ENCODE data around the gene SMIM43. TPM values are rescaled to one million over a fixed set of nuclear protein-coding genes. Genes with fewer than 3 reads are reported as not detected.

Gene SMIM43
- total and polyA plus RNA-seq, 4 donors: 0.07 to 18.2 (median 0.16) TPM

GRCh38 chr4:121784401-121784800 lies 19.4 kb upstream of the SMIM43 start:
- DNase-seq (no peak), ATAC-seq (ENCODE audit: insufficient read depth, low FRiP score) (no peak)
- TF ChIP-seq, protein P1, sequence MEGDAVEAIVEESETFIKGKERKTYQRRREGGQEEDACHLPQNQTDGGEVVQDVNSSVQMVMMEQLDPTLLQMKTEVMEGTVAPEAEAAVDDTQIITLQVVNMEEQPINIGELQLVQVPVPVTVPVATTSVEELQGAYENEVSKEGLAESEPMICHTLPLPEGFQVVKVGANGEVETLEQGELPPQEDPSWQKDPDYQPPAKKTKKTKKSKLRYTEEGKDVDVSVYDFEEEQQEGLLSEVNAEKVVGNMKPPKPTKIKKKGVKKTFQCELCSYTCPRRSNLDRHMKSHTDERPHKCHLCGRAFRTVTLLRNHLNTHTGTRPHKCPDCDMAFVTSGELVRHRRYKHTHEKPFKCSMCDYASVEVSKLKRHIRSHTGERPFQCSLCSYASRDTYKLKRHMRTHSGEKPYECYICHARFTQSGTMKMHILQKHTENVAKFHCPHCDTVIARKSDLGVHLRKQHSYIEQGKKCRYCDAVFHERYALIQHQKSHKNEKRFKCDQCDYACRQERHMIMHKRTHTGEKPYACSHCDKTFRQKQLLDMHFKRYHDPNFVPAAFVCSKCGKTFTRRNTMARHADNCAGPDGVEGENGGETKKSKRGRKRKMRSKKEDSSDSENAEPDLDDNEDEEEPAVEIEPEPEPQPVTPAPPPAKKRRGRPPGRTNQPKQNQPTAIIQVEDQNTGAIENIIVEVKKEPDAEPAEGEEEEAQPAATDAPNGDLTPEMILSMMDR (IDR thresholded peaks at IDR 0.05; ENCODE audit: control extremely low read depth, extremely low read depth): no peak
- Histone ChIP-seq H3K27ac (ENCODE audit: low read depth in 1 of 2, low read length in 1 of 2) (no peak overlapping the region), H3K4me1 (ENCODE audit: control insufficient read depth in 5 of 5, insufficient read depth in 5 of 5, low read length in 5 of 5) (peaks cover 0 to 3% (median 0%) of the 10 kb centered on the region in 5 donors), H3K27me3 (ENCODE audit: control insufficient read depth in 3 of 3, insufficient read depth in 3 of 3, low read length in 2 of 3) (no peaks in the 10 kb centered on the region), H3K9me3 (ENCODE audit: control insufficient read depth in 4 of 4, insufficient read depth in 3 of 4, low read length in 3 of 4) (peaks cover 0 to 4% (median 0%) of the 10 kb centered on the region in 4 donors), H3K9ac (ENCODE audit: insufficient read depth in 1 of 2, low read length in 2 of 2) (no peak overlapping the region), H3K4me3 (no peak overlapping the region), H3K36me3 (ENCODE audit: control insufficient read depth in 4 of 4, insufficient read depth in 4 of 4, low read length in 4 of 4) (no peaks in the 10 kb centered on the region)
- WGBS, 2 donors: 43 to 47% methylated on average over 1 of the region's 1 CpG

DNA sequence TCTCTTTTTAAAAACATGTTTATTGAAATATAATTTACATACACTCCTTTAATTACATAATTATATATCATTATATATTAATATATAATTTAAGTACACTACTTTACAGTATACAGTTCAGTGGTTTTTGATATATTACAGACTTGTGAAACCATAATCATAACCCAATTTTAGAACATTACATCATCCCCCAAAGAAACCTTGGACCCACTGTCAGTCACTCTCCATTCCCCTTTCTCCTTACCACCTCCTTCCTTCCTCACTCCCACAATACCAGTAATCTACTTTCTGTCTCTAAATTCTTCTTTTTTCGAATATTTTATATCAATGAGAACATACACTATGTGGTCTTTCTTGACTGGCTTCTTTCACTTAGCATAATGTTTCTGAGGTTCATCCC lies 18.2 kb upstream of the SMIM43 start:
- no peak overlapping the region for H3K4me3 ChIP-seq
- no peak for ATAC-seq (ENCODE audit: insufficient read depth, low FRiP score)
- H3K27ac ChIP-seq (ENCODE audit: low read depth in 1 of 2, low read length in 1 of 2): no peak overlapping the region
- H3K9me3 ChIP-seq (ENCODE audit: control insufficient read depth in 4 of 4, insufficient read depth in 3 of 4, low read length in 3 of 4): peaks cover 0 to 4% (median 0%) of the 10 kb centered on the region in 4 donors
- no peaks in the 10 kb centered on the region for H3K36me3 ChIP-seq (ENCODE audit: control insufficient read depth in 4 of 4, insufficient read depth in 4 of 4, low read length in 4 of 4)
- no peaks in the 10 kb centered on the region for H3K27me3 ChIP-seq (ENCODE audit: control insufficient read depth in 3 of 3, insufficient read depth in 3 of 3, low read length in 2 of 3)
- H3K9ac ChIP-seq (ENCODE audit: insufficient read depth in 1 of 2, low read length in 2 of 2): no peak overlapping the region
- peaks cover 0 to 4% (median under 1%) of the 10 kb centered on the region in 5 donors for H3K4me1 ChIP-seq (ENCODE audit: control insufficient read depth in 5 of 5, insufficient read depth in 5 of 5, low read length in 5 of 5)
- WGBS, 2 donors: 79 to 89% methylated on average over 1 of the region's 1 CpG
- TF ChIP-seq, protein P1 (IDR thresholded peaks at IDR 0.05; ENCODE audit: control extremely low read depth, extremely low read depth): no peak
- no peak for DNase-seq

GRCh38 chr4:121778991-121779628 lies 14.1 kb upstream of the SMIM43 start:
- WGBS, 2 donors: 71 to 78% methylated on average over 8 of the region's 8 CpGs
- DNase-seq: peak; percentile 62 to 87 (median 78)
- ATAC-seq (ENCODE audit: insufficient read depth, low FRiP score): no peak

More at GRCh38 chr4:121778991-121779628, 14.1 kb upstream of the SMIM43 start:
- H3K36me3 ChIP-seq (ENCODE audit: control insufficient read depth in 4 of 4, insufficient read depth in 4 of 4, low read length in 4 of 4): no peaks in the 10 kb centered on the region
- H3K4me1 ChIP-seq (ENCODE audit: control insufficient read depth in 5 of 5, insufficient read depth in 5 of 5, low read length in 5 of 5): peaks cover 0 to 5% (median 4%) of the 10 kb centered on the region in 5 donors
- TF ChIP-seq, protein P1 (IDR thresholded peaks at IDR 0.05; ENCODE audit: control extremely low read depth, extremely low read depth): no peak
- H3K4me3 ChIP-seq: no peak overlapping the region
- H3K9me3 ChIP-seq (ENCODE audit: control insufficient read depth in 4 of 4, insufficient read depth in 3 of 4, low read length in 3 of 4): no peaks in the 10 kb centered on the region
- peaks cover 0 to 4% (median 0%) of the 10 kb centered on the region in 3 donors for H3K27me3 ChIP-seq (ENCODE audit: control insufficient read depth in 3 of 3, insufficient read depth in 3 of 3, low read length in 2 of 3)
- H3K9ac ChIP-seq (ENCODE audit: insufficient read depth in 1 of 2, low read length in 2 of 2): no peak overlapping the region
- H3K27ac ChIP-seq (ENCODE audit: low read depth in 1 of 2, low read length in 1 of 2): no peak overlapping the region

All from lung (tissue), 12 donors.